ENCODE measurements around the gene IL17B.

DNA sequence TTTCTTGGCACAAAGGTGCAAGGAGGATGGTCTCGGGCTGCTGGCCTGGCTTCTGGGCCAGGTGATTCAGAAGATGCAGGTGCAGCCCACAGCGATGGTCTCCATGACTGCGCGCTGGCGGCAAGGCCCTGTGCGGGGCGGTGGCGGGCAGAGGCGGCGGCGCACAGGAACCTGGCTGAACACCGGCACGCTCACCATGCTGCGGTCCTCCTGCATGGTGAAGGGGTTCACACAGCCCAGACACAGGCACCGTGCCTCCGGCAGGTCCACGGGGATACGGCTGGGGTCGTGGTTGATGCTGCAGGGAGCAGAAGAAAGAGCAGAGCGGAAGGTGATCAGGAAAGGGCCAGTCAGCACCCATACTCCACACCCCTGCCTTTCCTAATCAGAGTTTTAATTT lies 4.8 kb downstream of the IL17B start:
- no peak for TF ChIP-seq BRCA1 (IDR thresholded peaks at IDR 0.05; ENCODE audit: low read depth, low read length)
- no peak for TF ChIP-seq EP300 (IDR thresholded peaks at IDR 0.05; ENCODE audit: borderline replicate concordance in 1 of 2, low read depth in 2 of 2, low read length in 2 of 2)
- no peak for TF ChIP-seq EZH2 (IDR thresholded peaks at IDR 0.05; ENCODE audit: low read depth, low read length, severe bottlenecking)
- no peak for TF ChIP-seq RXRA (IDR thresholded peaks at IDR 0.05; ENCODE audit: insufficient read depth, low read depth, low read length)
- TF ChIP-seq, protein P1, sequence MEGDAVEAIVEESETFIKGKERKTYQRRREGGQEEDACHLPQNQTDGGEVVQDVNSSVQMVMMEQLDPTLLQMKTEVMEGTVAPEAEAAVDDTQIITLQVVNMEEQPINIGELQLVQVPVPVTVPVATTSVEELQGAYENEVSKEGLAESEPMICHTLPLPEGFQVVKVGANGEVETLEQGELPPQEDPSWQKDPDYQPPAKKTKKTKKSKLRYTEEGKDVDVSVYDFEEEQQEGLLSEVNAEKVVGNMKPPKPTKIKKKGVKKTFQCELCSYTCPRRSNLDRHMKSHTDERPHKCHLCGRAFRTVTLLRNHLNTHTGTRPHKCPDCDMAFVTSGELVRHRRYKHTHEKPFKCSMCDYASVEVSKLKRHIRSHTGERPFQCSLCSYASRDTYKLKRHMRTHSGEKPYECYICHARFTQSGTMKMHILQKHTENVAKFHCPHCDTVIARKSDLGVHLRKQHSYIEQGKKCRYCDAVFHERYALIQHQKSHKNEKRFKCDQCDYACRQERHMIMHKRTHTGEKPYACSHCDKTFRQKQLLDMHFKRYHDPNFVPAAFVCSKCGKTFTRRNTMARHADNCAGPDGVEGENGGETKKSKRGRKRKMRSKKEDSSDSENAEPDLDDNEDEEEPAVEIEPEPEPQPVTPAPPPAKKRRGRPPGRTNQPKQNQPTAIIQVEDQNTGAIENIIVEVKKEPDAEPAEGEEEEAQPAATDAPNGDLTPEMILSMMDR (IDR thresholded peaks at IDR 0.05; ENCODE audit: control extremely low read depth in 1 of 3, insufficient read depth in 1 of 3, low read depth in 1 of 3, low read length in 3 of 3): no peak
- no peak for TF ChIP-seq FOSL1 (IDR thresholded peaks at IDR 0.05; ENCODE audit: insufficient read depth, low read depth, low read length)
- no peak for TF ChIP-seq GABPA (IDR thresholded peaks at IDR 0.05; ENCODE audit: borderline replicate concordance, insufficient read depth, low read length)
- TF ChIP-seq RFX5 (IDR thresholded peaks at IDR 0.05; ENCODE audit: borderline replicate concordance, low read depth, low read length): no peak
- TF ChIP-seq POLR2A (IDR thresholded peaks at IDR 0.05; ENCODE audit: control extremely low read depth in 1 of 2, low read depth in 2 of 2, low read length in 2 of 2): no peak
- TF ChIP-seq SIN3A (conservative IDR thresholded peaks at IDR 0.05 in 1 of 2, IDR thresholded peaks at IDR 0.05 in 1 of 2; ENCODE audit: low read depth in 1 of 2, low read length in 2 of 2): no peak
- no peak for TF ChIP-seq RAD21 (IDR thresholded peaks at IDR 0.05 in 1 of 2, conservative IDR thresholded peaks at IDR 0.05 in 1 of 2; ENCODE audit: low read depth in 2 of 2, low read length in 2 of 2)

Data from H1 (cell line).